Hematopoietic multipotent progenitor cell treated with erythropoietin and hydrocortisone succinate and interleukin-3 and kit ligand, for 4 days (in vitro differentiated cells): ENCODE measurements around the gene KCNC2.
"Not testable (repeated sequence)": the region's sequence is repeated elsewhere in the genome, so short reads cannot be mapped to it uniquely, and the experiment has no call there.

Source experiments
- DNase-seq: peaks from one replicate; pipeline ENCODE4 v3.0.0-alpha.2; 2015

KCNC2 gene

GRCh38 chr12:75209812-75210138 lies at the start of gene KCNC2:
Gene KCNC2 (minus strand): TSS chr12:75209839.
- no peak for DNase-seq

DNA sequence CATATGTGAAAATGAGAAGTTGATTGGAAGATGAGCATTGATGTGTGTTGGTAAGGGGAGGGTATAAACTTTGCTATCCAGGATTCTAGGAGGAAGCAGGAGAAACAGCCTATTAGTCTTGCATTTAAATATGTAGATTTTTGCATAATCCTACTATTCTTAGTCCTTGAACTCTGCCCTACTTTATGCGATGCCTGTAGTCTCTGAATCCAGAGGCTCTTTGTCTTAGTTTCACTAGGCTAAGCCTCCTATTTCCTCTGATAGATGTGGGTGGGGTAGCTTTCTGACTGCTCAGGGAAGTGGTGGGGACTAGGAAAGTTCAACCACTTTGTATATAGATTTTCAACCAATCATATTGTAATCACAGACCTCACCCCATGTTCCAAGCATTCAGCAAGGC lies 49.5 kb upstream of the KCNC2 start:
- no peak for DNase-seq

GRCh38 chr12:75257510-75257909 lies 47.9 kb upstream of the KCNC2 start:
- DNase-seq: no peak

DNA sequence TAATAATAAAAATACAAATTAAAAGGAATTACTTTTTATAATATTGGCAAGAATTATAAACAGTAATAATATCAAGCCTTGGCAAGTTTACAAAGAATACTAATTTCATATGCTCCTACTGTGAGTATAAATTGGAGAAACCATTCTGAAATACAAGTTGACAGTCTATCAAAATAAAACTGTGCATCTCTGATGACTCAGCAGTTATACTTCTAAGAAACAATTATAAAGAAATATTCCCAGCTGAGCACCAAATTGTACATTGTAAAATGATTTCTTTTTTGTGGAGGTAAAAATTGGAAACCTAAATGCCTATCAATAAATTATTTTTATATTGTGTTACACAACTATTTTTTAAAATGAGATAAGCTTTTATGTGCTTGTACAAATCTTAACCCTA lies 35.5 kb upstream of the KCNC2 start:
- DNase-seq: no peak

DNA sequence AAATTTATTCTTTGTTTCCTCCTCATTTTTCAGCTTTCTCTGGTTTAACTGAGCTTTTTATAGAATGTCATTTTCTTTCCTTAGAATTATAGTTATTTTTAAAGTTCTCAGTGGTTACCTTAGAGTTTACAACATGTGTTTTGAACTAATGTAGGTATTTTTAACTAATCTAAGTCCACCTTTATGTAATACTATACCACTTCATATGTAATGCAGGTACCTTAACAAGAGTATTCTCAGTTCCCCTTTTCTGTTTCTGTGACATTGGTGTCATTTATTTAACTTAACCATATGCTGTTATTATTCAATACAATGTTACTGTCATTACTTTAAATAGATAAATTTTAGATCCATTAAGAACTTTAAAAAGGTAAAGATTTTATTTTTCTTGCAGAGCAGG lies 30.3 kb upstream of the KCNC2 start:
- no peak for DNase-seq

- no peak for DNase-seq
These were observed 26.6 kb upstream of the KCNC2 start for GRCh38 chr12:75236206-75236605.

DNA sequence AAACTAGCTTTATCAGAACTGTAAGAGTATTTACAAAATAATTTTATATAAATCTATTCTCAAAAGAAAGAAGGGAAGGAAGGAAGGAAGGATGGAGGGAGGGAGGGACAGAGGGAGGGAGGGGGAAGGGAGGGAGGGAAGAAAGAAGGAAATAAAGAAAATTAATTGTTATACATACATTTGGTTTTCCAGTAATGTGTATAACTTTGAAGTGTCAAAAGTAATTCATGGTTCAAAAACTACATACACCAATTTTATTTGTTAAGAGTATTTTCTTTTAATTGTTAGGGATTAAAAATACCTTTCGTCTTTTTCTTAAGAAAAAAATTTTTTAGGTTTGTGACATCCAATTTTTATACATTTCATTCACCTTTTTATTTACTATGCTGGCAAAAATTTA lies 17.5 kb upstream of the KCNC2 start:
- no peak for DNase-seq

- DNase-seq: no peak
These were observed 2.4 kb upstream of the KCNC2 start for GRCh38 chr12:75212072-75212471.

DNA sequence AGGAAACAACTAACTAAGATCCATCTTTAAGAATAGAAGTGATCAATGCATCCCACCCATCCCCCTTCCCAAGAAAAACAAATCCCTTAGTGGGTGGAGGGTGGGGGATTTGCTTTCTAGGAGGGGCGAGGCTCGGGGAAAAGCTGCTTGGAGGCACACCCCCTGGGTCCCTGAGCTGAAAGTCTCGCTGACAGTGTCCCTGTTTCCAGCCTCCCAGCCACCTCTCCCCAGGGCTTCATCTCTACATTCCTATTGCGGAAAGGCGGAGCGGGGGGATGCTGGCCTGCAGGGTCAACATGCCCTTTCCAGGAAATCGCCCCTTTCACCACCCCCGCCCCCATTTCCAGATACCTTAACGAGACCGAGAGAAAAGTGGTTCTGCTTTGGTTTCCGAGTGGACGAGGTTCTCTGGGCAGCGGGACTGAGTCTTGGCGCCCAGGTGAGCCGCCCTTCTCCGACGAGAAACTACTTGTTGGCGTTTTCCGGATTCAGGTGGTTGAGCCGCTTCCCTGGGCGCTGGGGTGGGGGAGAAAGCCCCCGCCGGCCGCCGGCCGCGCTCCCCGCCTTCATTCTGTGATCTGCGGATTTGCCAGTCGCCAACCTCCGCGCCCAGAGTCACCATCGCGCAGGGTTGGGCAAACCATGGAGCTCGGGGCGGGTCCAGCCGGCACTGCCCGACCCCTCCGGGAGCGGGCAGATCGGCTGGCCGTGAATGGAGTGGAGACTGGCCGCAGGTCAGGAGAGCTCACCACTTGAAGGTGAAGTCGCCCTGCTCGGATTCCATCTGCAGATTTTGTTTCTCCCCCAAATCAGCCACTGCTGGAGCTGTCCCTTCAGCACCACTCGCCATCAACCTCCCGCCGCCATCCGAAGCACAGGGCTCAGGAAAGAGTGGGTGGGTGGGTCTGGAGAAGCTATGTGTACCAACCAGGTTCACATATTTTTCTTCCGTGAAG lies 505 bp downstream of the KCNC2 start:
- DNase-seq: peak; percentile 61

DNA sequence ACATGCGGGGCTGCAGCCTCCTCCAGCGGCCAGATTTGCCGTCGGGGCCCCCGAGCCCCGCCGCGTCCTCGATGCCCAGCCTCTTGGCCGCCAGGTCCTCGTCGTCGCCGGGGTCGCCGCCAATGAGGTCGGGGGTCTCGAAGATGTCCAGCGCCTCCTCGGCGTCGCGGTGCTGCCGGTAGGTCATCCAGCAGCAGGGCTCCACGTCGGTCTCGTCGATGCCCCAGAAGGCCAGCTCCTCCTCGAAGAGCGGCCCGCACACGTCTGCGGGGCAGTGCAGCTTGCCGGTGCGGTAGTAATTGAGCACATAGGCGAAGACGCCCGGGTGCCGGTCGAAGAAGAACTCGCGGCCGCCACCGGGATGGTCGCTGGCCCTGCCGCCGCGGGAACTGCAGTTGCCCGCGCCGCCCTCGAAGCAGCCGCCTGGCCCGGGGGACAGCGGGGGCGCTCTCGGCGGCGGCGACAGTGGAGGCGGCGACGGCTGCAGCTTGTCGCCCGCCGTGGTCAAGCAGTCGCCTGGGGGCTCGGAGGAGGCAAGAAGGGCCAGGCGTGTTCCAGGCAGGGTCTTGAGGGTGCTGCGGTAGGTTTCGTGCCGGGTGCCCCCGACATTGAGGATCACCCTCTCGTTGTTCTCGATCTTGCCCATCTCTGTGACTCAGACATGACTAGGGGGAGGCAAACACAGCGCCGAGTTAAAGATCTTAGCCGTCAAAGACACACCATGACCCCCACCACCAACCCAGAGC lies 2.1 kb downstream of the KCNC2 start:
- DNase-seq: peak; percentile 3

- no peak for DNase-seq
These were observed 4.1 kb downstream of the KCNC2 start for GRCh38 chr12:75205558-75205957.

DNA sequence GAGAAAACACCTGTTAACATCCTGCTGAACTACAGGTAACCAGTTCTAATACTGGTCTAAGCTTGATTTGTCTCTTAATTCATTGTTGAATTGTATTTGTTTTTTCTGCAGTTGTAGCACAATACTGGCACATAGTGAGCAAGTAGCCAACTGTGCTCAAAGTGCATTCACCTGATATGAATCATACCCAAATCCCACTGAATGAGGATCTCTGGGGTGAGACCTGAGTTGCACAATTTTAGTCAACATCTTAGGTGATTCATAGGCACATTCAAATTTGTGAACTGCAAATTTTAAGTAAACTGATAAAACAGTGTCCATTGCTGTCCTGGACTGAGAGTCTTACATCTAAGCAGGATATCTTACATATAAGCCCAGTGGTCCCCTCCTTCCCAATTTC lies 12.8 kb downstream of the KCNC2 start:
- no peak for DNase-seq

- no peak for DNase-seq
These were observed 13.2 kb downstream of the KCNC2 start for GRCh38 chr12:75196408-75196807.

- no peak for DNase-seq
These were observed 15.4 kb downstream of the KCNC2 start for GRCh38 chr12:75194250-75194649.

DNA sequence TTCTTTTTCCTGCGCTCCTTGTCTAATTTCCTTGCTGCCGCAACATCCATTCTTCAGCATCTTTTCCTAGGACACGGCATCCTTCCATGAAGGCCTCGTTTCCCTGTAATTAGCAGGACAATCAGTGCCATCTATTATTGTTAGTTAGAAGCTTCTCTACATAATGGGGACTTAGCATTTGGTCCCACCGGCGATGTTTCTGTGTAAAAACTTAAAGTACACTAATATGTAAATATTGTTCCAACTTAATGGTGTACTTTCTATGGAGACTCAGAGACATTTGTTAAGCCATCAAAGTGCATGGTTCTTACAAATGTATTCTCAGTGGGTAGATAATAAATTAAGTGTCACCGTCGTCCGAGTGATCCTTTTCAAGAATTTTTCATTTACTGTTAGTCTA lies 17.4 kb downstream of the KCNC2 start:
- DNase-seq: no peak

DNA sequence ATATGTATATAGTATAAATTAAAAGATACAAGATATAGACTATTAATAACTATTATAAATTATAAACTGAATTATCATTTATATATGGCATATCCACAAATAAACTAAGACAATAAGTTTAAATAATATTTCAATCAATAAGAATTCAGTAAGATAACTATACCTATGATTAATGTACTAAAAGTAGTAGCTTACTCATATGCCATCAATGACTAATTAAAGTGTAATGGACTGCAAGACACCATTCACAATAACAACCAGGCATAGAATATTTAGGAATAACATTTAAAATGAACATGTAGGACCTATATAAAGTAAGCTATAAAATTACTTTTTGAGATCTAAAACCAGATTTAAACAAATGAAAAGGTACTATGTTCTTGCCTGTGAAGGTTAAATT lies 18.8 kb downstream of the KCNC2 start:
- no peak for DNase-seq

DNA sequence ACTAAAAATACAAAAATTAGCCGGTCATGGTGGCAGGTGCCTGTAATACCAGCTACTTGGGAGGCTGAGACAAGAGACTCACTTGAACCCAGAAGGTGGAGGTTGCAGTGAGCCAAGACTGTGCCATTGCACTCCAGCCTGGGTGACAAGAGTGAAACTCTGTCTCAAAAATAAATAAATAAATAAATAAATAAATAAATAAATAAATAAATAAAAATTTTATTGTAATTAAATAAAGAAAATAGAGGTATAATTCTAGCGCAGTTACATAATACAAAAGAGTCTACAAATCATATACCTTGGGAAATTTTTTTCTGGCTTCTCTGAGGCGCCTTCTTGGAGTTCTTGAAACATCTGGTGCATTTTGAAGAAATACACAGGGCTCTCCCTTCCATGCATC lies 23.8 kb downstream of the KCNC2 start:
- DNase-seq: not testable (repeated sequence)

DNA sequence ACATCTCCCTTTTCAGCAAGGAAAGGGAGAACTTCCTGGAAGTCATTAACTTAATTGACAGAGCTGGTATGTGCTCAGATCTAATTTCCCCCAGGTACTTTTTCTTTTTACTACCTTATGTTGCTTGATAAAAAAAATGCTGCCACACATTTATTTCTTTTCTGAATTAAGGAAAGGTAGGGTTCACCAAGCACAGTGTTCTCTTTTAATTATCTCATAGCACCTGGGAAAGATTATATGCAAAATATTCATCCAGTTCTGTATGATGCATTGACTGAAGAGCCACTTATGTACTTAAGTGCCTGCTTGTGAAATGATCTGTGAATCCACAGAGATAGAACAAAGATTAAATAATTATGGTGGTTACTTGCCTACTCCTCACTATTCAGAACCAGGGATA lies 25.1 kb downstream of the KCNC2 start:
- DNase-seq: no peak

- no peak for DNase-seq
These were observed 25.7 kb downstream of the KCNC2 start for GRCh38 chr12:75183967-75184366.

DNA sequence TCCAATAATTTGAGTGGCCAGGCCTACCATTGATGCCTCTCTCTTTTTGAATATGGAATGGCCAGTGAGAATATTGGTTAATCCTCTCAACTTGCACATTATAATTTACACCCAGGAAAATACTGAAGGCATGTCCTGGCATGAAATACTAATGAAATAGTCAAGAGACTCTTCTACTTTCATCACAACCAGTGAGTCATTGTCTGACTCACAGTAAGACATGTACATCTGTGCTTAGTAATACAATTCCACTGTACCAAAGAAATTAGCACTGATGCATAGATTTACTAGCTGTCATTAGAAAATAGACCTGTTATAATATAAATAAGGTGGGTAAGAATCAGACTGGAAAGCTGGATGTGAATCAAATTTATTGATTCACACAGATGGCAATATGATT lies 31.6 kb downstream of the KCNC2 start:
- no peak for DNase-seq

DNA sequence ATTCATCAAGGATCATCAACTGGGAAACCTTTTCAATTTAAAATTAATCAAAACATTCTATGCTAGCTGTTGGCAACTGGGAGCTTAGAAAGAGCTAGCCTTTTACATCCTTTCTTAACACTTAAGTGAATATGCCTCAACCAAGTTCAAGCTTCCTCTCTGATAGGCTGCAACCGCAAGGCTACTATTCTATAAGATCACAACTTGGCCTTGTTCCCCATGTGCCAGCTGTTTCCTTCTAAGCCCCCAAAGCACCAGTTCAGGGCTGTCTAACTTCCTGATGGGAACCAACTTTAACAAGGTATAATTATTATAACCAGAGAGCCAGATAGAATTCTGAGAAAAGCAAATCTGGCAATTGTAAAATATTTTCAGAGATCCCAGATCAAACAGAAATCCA lies 37.0 kb downstream of the KCNC2 start:
- peak; percentile 52 for DNase-seq

- DNase-seq: no peak
These were observed 38.9 kb downstream of the KCNC2 start for GRCh38 chr12:75170640-75171185.

- no peak for DNase-seq
These were observed 46.8 kb downstream of the KCNC2 start for GRCh38 chr12:75162845-75163244.

DNA sequence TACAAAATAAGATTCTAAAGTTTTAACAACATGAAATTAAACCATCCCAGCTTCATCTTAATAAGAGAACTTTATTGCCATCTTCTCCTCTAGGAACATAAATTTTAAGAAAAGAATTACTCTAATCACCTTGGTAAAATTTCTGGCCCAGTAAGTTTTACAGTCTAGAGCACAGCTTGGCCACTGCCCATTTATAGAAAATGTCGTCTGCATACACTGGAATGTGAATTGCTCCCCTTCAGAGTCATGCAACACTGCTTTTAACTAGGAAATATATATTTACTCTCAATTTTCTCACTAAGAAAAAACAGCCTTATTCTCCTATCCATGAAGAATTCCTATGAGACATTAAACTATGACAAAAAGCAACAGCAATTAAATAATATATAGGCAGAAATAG lies 48.2 kb downstream of the KCNC2 start:
- no peak for DNase-seq
